Measurements from ENCODE around the gene KIAA1671. TPM values are rescaled to one million over a fixed set of nuclear protein-coding genes. Genes with fewer than 3 reads are reported as not detected.

KIAA1671 gene
- total RNA-seq, 1 experiment from 2014 or later, result 12.8 TPM

- POLR2A ChIA-PET (ENCODE audit: low non-redundant PET), result no interaction called here
- H3K4me3 ChIP-seq (ENCODE audit: low read depth, low read length, poor library complexity, severe bottlenecking), result no peak overlapping the region
- DNase-seq (ENCODE audit: low spot score), result no peak
- BruUV-seq (replicated peaks), result no TSS peak
- H3K36me3 ChIP-seq (ENCODE audit: insufficient read depth, low read length, poor library complexity, severe bottlenecking), result no peaks in the 10 kb centered on the region
- no peaks in the 10 kb centered on the region for H3K27me3 ChIP-seq (replicated peaks; ENCODE audit: insufficient read depth, low read depth, low read length, poor library complexity)
- CTCF ChIA-PET, result no interaction called here
- intact Hi-C loops (cut with micrococcal nuclease; ENCODE audit: unreplicated experiment), result no loop called here
- TF ChIP-seq EZH2 (IDR thresholded peaks at IDR 0.05; ENCODE audit: borderline replicate concordance, low read depth, low read length, poor library complexity, severe bottlenecking) (no peak), CTCF (conservative IDR thresholded peaks at IDR 0.05; ENCODE audit: low read depth, low read length) (no peak)
- no peak overlapping the region for H3K27ac ChIP-seq (ENCODE audit: low read depth, low read length, poor library complexity, severe bottlenecking)
- H3K9me3 ChIP-seq (ENCODE audit: low read depth, low read length, poor library complexity, severe bottlenecking), result no peaks in the 10 kb centered on the region
- no peaks in the 10 kb centered on the region for H3K4me1 ChIP-seq (ENCODE audit: insufficient read depth, low read length, poor library complexity, severe bottlenecking)
Measured at GRCh38 chr22:24976442-24977218, 24.1 kb downstream of the KIAA1671 start.

GRCh38 chr22:24977370-24978221 lies 25.1 kb downstream of the KIAA1671 start:
- CTCF ChIA-PET, result no interaction called here
- peak; percentile 28 for DNase-seq (ENCODE audit: low spot score)
- POLR2A ChIA-PET (ENCODE audit: low non-redundant PET), result no interaction called here
- H3K27me3 ChIP-seq (replicated peaks; ENCODE audit: insufficient read depth, low read depth, low read length, poor library complexity), result no peaks in the 10 kb centered on the region
- H3K4me3 ChIP-seq (ENCODE audit: low read depth, low read length, poor library complexity, severe bottlenecking), result no peak overlapping the region
- TF ChIP-seq EZH2 (IDR thresholded peaks at IDR 0.05; ENCODE audit: borderline replicate concordance, low read depth, low read length, poor library complexity, severe bottlenecking) (no peak), CTCF (conservative IDR thresholded peaks at IDR 0.05; ENCODE audit: low read depth, low read length) (no peak)
- intact Hi-C loops (cut with micrococcal nuclease; ENCODE audit: unreplicated experiment), result no loop called here
- no peak overlapping the region for H3K27ac ChIP-seq (ENCODE audit: low read depth, low read length, poor library complexity, severe bottlenecking)
- BruUV-seq (replicated peaks), result no TSS peak
- H3K9me3 ChIP-seq (ENCODE audit: low read depth, low read length, poor library complexity, severe bottlenecking), result no peaks in the 10 kb centered on the region
- no peaks in the 10 kb centered on the region for H3K36me3 ChIP-seq (ENCODE audit: insufficient read depth, low read length, poor library complexity, severe bottlenecking)
- H3K4me1 ChIP-seq (ENCODE audit: insufficient read depth, low read length, poor library complexity, severe bottlenecking), result no peaks in the 10 kb centered on the region

- CTCF ChIA-PET, result no interaction called here
Measured at GRCh38 chr22:24978308-24978707, 25.8 kb downstream of the KIAA1671 start.

More at GRCh38 chr22:24978308-24978707, 25.8 kb downstream of the KIAA1671 start:
- POLR2A ChIA-PET (ENCODE audit: low non-redundant PET), result no interaction called here
- H3K27me3 ChIP-seq (replicated peaks; ENCODE audit: insufficient read depth, low read depth, low read length, poor library complexity), result no peaks in the 10 kb centered on the region
- intact Hi-C loops (cut with micrococcal nuclease; ENCODE audit: unreplicated experiment), result no loop called here
- TF ChIP-seq CTCF (conservative IDR thresholded peaks at IDR 0.05; ENCODE audit: low read depth, low read length) (no peak), EZH2 (IDR thresholded peaks at IDR 0.05; ENCODE audit: borderline replicate concordance, low read depth, low read length, poor library complexity, severe bottlenecking) (no peak)
- BruUV-seq (replicated peaks), result no TSS peak
- no peak overlapping the region for H3K27ac ChIP-seq (ENCODE audit: low read depth, low read length, poor library complexity, severe bottlenecking)
- no peaks in the 10 kb centered on the region for H3K4me1 ChIP-seq (ENCODE audit: insufficient read depth, low read length, poor library complexity, severe bottlenecking)
- H3K4me3 ChIP-seq (ENCODE audit: low read depth, low read length, poor library complexity, severe bottlenecking), result no peak overlapping the region
- no peaks in the 10 kb centered on the region for H3K9me3 ChIP-seq (ENCODE audit: low read depth, low read length, poor library complexity, severe bottlenecking)
- DNase-seq (ENCODE audit: low spot score), result no peak
- no peaks in the 10 kb centered on the region for H3K36me3 ChIP-seq (ENCODE audit: insufficient read depth, low read length, poor library complexity, severe bottlenecking)

Measured in A673 (cell line).